Measurements from ENCODE around the gene AUH.

AUH gene

DNA sequence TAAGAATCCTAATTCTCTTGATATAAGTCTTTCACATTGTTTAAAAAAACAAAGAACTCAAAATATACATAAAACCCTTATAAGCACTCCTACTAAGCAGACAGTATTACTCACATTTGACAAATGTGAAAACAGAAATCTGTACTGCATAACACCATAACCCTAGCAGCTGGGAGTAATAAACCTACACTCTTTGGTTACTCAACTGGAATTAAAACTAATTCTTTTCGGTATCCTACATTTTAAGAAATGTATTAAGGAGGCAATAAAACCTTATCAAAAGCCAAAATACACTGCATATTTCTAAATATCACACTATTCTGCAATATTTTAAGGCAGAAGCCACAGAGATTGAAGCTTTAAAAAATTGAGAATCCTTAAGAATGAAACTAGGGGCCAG, 6.8 kb downstream of the AUH start:
- H3K4me3 ChIP-seq (ENCODE audit: low read depth in 1 of 2, low read length in 2 of 2) = no peak overlapping the region
- no peaks in the 10 kb centered on the region for H3K27me3 ChIP-seq (ENCODE audit: control insufficient read depth in 1 of 2, insufficient read depth in 2 of 2, low read length in 2 of 2)
- H3K9ac ChIP-seq (ENCODE audit: low read length) = no peak overlapping the region
- peaks cover 8% of the 10 kb centered on the region for H3K4me1 ChIP-seq (ENCODE audit: insufficient read depth, low read length)
- H3K9me3 ChIP-seq (ENCODE audit: low read length) = no peaks in the 10 kb centered on the region
- no peak overlapping the region for H3K27ac ChIP-seq (ENCODE audit: low read depth, low read length)
- peaks cover 5% of the 10 kb centered on the region for H3K36me3 ChIP-seq (ENCODE audit: insufficient read depth, low read length)

DNA sequence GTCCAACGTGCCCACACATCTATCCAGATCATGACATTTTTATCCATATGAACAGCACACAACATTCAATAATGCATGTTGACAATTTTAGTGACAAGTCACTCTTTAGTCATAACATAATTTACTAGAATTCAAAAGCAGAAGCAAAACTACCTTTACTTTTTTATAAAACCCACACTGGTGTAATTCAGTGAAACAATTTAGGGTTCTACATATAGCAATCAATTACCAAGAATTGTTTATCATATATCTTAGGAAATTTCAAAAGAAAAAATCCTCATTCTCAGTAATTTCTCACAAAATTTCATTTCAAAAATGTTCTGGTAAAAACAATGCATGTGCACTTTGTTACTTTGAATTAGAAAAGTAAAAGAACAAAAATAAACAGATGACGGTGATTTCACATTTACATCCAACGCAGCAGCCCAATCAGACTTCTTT, 12.6 kb downstream of the AUH start:
- Histone ChIP-seq H3K36me3 (ENCODE audit: insufficient read depth, low read length) (no peaks in the 10 kb centered on the region), H3K27me3 (ENCODE audit: control insufficient read depth in 1 of 2, insufficient read depth in 2 of 2, low read length in 2 of 2) (no peaks in the 10 kb centered on the region)

DNA sequence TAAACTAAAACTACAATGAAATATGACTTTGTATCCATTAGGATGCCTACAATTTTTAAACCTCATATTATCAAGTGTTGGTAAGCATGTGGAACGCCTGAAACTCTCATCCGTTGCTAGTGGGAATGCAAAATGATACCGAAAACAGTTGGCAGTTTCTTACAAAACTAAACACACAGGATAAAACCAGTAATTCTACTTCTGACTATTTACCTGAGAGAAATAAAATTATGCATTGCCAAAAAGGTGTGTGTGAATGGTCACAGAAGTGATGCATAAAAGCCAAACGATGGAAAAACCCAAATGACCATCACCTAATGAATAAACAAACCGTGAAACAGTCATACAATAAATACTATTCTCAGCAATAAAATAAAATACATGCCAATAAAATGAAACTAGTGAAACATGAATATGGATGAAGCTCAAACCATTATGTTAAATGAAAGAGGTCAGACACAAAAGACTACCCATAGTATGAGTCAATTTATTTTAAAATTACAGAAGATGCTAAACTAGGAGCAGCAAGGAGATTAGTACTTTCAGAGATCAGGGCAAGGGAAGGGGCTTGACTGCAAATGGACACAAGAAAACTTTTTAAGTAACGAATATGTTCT, 13.4 kb downstream of the AUH start:
- H3K4me3 ChIP-seq (ENCODE audit: low read depth in 1 of 2, low read length in 2 of 2) = no peak overlapping the region
- H3K9ac ChIP-seq (ENCODE audit: low read length) = no peak overlapping the region
- H3K36me3 ChIP-seq (ENCODE audit: insufficient read depth, low read length) = no peaks in the 10 kb centered on the region
- no peaks in the 10 kb centered on the region for H3K4me1 ChIP-seq (ENCODE audit: insufficient read depth, low read length)
- H3K27me3 ChIP-seq (ENCODE audit: control insufficient read depth in 1 of 2, insufficient read depth in 2 of 2, low read length in 2 of 2) = no peaks in the 10 kb centered on the region
- H3K27ac ChIP-seq (ENCODE audit: low read depth, low read length) = no peak overlapping the region
- no peaks in the 10 kb centered on the region for H3K9me3 ChIP-seq (ENCODE audit: low read length)

More for the DNA sequence above, 12.6 kb downstream of the AUH start:
- no peaks in the 10 kb centered on the region for H3K4me1 ChIP-seq (ENCODE audit: insufficient read depth, low read length)
- H3K9ac ChIP-seq (ENCODE audit: low read length) = no peak overlapping the region
- no peak overlapping the region for H3K27ac ChIP-seq (ENCODE audit: low read depth, low read length)
- no peaks in the 10 kb centered on the region for H3K9me3 ChIP-seq (ENCODE audit: low read length)
- no peak overlapping the region for H3K4me3 ChIP-seq (ENCODE audit: low read depth in 1 of 2, low read length in 2 of 2)

DNA sequence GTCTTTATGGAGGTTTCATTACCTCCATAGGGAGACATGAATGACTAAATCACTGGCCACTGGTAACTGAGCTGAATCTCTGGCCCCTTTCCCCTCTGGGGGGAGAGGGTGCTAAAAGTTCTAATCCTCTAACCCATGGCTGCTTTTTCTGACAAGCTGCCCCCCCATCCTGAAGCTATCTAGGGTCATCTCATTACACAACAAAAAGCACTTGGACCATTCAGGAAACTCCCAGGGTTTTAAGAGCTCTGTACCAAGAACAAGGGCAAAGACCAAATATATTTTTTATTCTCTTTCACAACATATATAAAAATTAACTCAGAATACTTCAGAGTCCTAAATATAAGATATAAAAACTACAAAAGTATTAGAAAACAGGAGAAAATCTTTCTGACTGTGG, 14.3 kb downstream of the AUH start:
- H3K27ac ChIP-seq (ENCODE audit: low read depth, low read length) = no peak overlapping the region
- H3K4me1 ChIP-seq (ENCODE audit: insufficient read depth, low read length) = no peaks in the 10 kb centered on the region
- no peak overlapping the region for H3K4me3 ChIP-seq (ENCODE audit: low read depth in 1 of 2, low read length in 2 of 2)
- H3K9ac ChIP-seq (ENCODE audit: low read length) = no peak overlapping the region
- H3K36me3 ChIP-seq (ENCODE audit: insufficient read depth, low read length) = no peaks in the 10 kb centered on the region
- no peaks in the 10 kb centered on the region for H3K9me3 ChIP-seq (ENCODE audit: low read length)
- no peaks in the 10 kb centered on the region for H3K27me3 ChIP-seq (ENCODE audit: control insufficient read depth in 1 of 2, insufficient read depth in 2 of 2, low read length in 2 of 2)

DNA sequence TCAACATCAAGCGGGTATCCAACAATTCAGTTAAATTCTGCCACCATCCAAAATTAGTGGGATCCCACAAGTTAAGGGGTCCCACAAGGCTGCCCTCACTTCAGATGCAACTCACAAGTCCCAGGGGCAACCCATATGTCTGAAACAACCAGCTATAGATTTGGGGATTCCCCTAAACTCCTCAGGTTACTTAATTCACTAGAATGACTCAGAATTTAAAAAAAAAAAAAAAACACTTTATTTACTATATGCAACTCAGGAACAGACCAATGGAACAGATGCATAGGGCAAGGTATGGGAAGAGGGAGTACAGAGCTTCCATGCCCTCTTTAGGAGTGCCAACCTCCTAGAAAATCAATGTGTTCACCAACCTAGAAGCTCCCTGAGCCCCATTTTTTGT, 15.1 kb downstream of the AUH start:
- Histone ChIP-seq H3K36me3 (ENCODE audit: insufficient read depth, low read length) (peaks cover 7% of the 10 kb centered on the region), H3K27ac (ENCODE audit: low read depth, low read length) (no peak overlapping the region), H3K9ac (ENCODE audit: low read length) (no peak overlapping the region), H3K27me3 (ENCODE audit: control insufficient read depth in 1 of 2, insufficient read depth in 2 of 2, low read length in 2 of 2) (no peaks in the 10 kb centered on the region), H3K9me3 (ENCODE audit: low read length) (no peaks in the 10 kb centered on the region), H3K4me3 (ENCODE audit: low read depth in 1 of 2, low read length in 2 of 2) (no peak overlapping the region), H3K4me1 (ENCODE audit: insufficient read depth, low read length) (no peaks in the 10 kb centered on the region)

DNA sequence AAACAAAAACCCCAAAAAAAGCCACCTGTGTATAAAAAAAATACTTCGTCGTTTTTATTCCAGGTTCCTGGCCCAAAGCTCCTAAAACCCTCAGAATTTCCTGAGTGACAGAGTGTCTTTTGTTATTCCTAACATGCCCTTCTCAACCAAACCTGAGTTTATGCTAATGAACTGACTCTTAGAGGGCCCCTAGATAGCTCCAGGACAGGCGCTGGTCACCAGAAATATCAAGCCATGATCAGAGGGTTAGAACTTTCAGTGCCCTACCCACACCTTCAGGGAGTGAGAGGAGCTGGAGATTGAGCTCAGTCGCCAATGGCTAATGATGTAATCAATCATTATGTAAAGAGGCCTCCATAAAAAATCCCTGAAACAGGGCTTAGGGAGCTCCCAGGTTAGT, 15.7 kb downstream of the AUH start:
- Histone ChIP-seq H3K27ac (ENCODE audit: low read depth, low read length) (no peak overlapping the region), H3K9me3 (ENCODE audit: low read length) (no peaks in the 10 kb centered on the region), H3K27me3 (ENCODE audit: control insufficient read depth in 1 of 2, insufficient read depth in 2 of 2, low read length in 2 of 2) (no peaks in the 10 kb centered on the region), H3K4me3 (ENCODE audit: low read depth in 1 of 2, low read length in 2 of 2) (no peak overlapping the region), H3K36me3 (ENCODE audit: insufficient read depth, low read length) (peaks cover 14% of the 10 kb centered on the region), H3K9ac (ENCODE audit: low read length) (no peak overlapping the region), H3K4me1 (ENCODE audit: insufficient read depth, low read length) (no peaks in the 10 kb centered on the region)

DNA sequence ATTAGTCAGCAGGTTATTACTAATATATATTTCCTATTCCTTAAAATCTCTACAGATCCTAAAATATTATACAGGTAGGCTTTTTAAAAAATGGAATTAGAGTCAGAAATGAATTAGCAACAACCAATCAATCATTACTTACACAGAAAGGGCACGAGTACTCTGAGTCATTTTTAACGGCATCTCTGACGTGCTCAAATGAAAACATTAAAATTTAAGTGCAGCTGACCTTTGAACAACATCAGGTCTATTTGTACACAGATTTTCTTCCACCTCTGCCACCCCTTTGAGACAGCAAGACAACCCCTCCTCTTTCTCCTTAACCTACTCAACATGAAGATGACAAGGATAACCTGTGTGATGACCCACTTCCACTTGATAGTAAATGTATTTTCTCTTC, 19.1 kb downstream of the AUH start:
- peaks cover 28% of the 10 kb centered on the region for H3K36me3 ChIP-seq (ENCODE audit: insufficient read depth, low read length)
- no peak overlapping the region for H3K4me3 ChIP-seq (ENCODE audit: low read depth in 1 of 2, low read length in 2 of 2)
- no peak overlapping the region for H3K9ac ChIP-seq (ENCODE audit: low read length)
- H3K27ac ChIP-seq (ENCODE audit: low read depth, low read length) = no peak overlapping the region
- no peaks in the 10 kb centered on the region for H3K9me3 ChIP-seq (ENCODE audit: low read length)
- no peaks in the 10 kb centered on the region for H3K27me3 ChIP-seq (ENCODE audit: control insufficient read depth in 1 of 2, insufficient read depth in 2 of 2, low read length in 2 of 2)
- no peaks in the 10 kb centered on the region for H3K4me1 ChIP-seq (ENCODE audit: insufficient read depth, low read length)

DNA sequence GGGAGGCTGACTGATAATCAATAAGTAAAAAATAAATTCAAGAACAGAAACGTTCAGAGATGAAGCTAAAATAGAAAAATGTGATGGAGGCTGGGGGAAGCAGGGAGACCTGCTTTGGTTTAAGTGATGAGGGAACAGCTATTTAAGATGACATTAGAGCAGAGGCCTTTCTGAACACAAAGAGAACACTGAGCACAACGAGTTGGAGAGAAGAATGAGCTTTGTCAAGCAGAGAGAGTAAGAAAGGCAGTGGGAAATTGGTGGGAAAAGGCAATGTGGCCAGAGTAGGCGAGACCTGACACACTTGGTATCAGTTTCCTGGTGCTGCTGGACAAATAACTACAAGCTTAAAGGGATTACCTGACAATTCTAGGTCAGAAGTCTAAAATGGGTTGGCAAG, 20.0 kb downstream of the AUH start:
- no peaks in the 10 kb centered on the region for H3K27me3 ChIP-seq (ENCODE audit: control insufficient read depth in 1 of 2, insufficient read depth in 2 of 2, low read length in 2 of 2)
- H3K9me3 ChIP-seq (ENCODE audit: low read length) = no peaks in the 10 kb centered on the region
- H3K4me3 ChIP-seq (ENCODE audit: low read depth in 1 of 2, low read length in 2 of 2) = no peak overlapping the region
- H3K36me3 ChIP-seq (ENCODE audit: insufficient read depth, low read length) = peaks cover 28% of the 10 kb centered on the region
- no peak overlapping the region for H3K27ac ChIP-seq (ENCODE audit: low read depth, low read length)
- no peaks in the 10 kb centered on the region for H3K4me1 ChIP-seq (ENCODE audit: insufficient read depth, low read length)
- no peak overlapping the region for H3K9ac ChIP-seq (ENCODE audit: low read length)

DNA sequence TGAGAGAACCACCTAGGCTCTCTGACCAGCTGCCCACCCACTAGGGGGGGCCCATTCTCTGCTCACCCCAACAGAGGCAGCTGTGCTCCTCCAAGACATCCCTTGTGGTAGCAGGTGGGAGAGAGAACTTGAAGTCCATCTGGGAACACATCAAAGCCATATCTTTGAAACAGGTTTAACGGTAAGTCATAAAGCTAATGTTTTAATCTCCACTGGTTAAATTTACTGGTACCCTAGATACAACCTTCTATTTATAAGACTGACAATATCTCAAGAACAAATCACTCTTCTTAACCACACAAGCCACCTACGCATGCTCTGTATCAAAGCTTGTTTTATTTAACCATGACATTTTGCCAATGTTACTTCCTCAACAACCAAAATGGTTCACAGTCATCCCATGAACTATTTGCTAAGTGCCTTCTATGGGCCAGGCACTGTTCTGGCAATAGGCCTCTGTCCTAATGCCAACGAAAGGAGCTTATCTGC, 20.4 kb downstream of the AUH start:
- Histone ChIP-seq H3K4me1 (ENCODE audit: insufficient read depth, low read length) (no peaks in the 10 kb centered on the region), H3K4me3 (ENCODE audit: low read depth in 1 of 2, low read length in 2 of 2) (no peak overlapping the region), H3K9ac (ENCODE audit: low read length) (no peak overlapping the region), H3K9me3 (ENCODE audit: low read length) (no peaks in the 10 kb centered on the region), H3K36me3 (ENCODE audit: insufficient read depth, low read length) (peaks cover 28% of the 10 kb centered on the region), H3K27ac (ENCODE audit: low read depth, low read length) (no peak overlapping the region), H3K27me3 (ENCODE audit: control insufficient read depth in 1 of 2, insufficient read depth in 2 of 2, low read length in 2 of 2) (no peaks in the 10 kb centered on the region)

DNA sequence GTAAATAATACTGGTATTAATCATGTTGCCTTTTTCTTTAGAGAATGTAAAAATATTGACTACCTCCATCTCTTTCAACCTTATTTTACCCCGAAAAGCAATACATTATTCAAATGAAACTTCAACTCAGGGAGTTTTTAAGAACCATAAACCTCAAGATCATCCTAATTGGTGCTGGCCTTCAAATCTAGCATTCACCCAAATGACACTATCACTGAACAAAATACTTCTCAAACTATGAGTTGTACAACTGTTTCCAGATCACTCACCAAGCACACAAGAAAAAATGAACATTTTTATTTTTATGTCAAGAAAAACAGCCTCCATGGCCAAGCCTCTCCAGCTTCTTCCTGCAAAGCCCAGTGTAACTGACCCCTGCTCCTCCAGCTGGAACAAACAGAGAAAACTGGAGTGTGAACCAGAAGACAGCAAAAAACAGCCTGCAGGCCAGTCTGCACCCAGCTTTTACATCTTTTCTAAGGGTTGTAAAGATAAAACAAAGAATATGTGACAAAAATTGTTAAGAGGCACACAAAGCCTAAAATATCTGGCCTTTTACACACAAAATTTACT, 21.2 kb downstream of the AUH start:
- Histone ChIP-seq H3K9me3 (ENCODE audit: low read length) (no peaks in the 10 kb centered on the region), H3K27ac (ENCODE audit: low read depth, low read length) (no peak overlapping the region), H3K9ac (ENCODE audit: low read length) (no peak overlapping the region), H3K27me3 (ENCODE audit: control insufficient read depth in 1 of 2, insufficient read depth in 2 of 2, low read length in 2 of 2) (no peaks in the 10 kb centered on the region), H3K4me1 (ENCODE audit: insufficient read depth, low read length) (no peaks in the 10 kb centered on the region), H3K36me3 (ENCODE audit: insufficient read depth, low read length) (peaks cover 28% of the 10 kb centered on the region), H3K4me3 (ENCODE audit: low read depth in 1 of 2, low read length in 2 of 2) (no peak overlapping the region)

DNA sequence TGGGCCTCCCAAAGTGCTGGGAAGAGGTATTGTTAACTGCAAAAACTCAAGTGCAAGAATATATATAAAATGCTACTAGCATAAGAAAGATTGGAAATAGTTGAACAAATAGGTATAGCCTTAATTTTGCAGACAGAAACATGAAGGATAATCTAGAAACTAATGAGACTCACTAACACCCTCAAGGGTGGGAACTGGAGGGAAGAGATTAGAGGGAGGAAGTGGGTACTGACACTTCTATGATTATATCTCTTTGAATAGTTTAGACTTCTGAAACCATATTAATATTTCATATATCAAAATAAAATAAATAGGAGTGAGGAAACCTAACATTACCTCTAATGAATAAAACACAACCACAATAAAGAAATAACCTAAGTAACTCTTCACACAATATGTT, 23.0 kb downstream of the AUH start:
- H3K36me3 ChIP-seq (ENCODE audit: insufficient read depth, low read length) = peaks cover 28% of the 10 kb centered on the region
- H3K27me3 ChIP-seq (ENCODE audit: control insufficient read depth in 1 of 2, insufficient read depth in 2 of 2, low read length in 2 of 2) = no peaks in the 10 kb centered on the region
- no peaks in the 10 kb centered on the region for H3K4me1 ChIP-seq (ENCODE audit: insufficient read depth, low read length)
- no peaks in the 10 kb centered on the region for H3K9me3 ChIP-seq (ENCODE audit: low read length)
- H3K9ac ChIP-seq (ENCODE audit: low read length) = no peak overlapping the region
- no peak overlapping the region for H3K27ac ChIP-seq (ENCODE audit: low read depth, low read length)
- H3K4me3 ChIP-seq (ENCODE audit: low read depth in 1 of 2, low read length in 2 of 2) = no peak overlapping the region

DNA sequence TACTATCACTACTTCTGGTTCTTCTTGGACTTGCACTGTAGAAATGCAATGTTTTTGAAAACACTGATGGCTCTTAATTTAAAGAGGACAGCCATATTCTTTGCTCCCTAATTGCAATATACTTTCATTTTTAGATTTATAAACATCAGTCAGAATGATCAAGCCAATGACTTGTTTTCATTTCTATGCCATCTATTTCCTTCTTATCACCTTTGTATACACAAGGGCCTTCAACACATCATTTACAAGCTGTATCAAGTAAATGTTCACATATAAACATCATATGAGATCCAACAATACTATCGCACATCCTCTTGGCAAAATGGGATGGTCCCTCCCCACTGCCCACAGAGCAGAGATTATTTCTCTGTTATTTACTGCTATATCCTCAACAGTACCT, 24.9 kb downstream of the AUH start:
- H3K27ac ChIP-seq (ENCODE audit: low read depth, low read length) = no peak overlapping the region
- H3K4me1 ChIP-seq (ENCODE audit: insufficient read depth, low read length) = peaks cover 6% of the 10 kb centered on the region
- H3K36me3 ChIP-seq (ENCODE audit: insufficient read depth, low read length) = peaks cover 22% of the 10 kb centered on the region
- H3K9ac ChIP-seq (ENCODE audit: low read length) = no peak overlapping the region
- no peaks in the 10 kb centered on the region for H3K9me3 ChIP-seq (ENCODE audit: low read length)
- no peaks in the 10 kb centered on the region for H3K27me3 ChIP-seq (ENCODE audit: control insufficient read depth in 1 of 2, insufficient read depth in 2 of 2, low read length in 2 of 2)
- H3K4me3 ChIP-seq (ENCODE audit: low read depth in 1 of 2, low read length in 2 of 2) = no peak overlapping the region

Measured in muscle layer of colon (tissue), 2 donors.